Subcutaneous adipose tissue (tissue), 4 donors: Measurements from ENCODE around the gene LVRN. TPM values are rescaled to one million over a fixed set of nuclear protein-coding genes. Genes with fewer than 3 reads are reported as not detected.

Source experiments
- total RNA-seq, 4 donors: library from RNA; depleted of rRNA; stranded (reverse); fragments of >200 nt; gene quantifications; one replicate each; pipeline ENCODE4 v1.1.0, GENCODE V29; 2016

Gene LVRN
- total RNA-seq, 4 donors from 2014 or later, result 37.2 to 135 (median 96.4) TPM

Other genes with a start within 250 kb of the LVRN start
- 100 to 1,000 TPM in 3 of 4 donors, 10 to 100 TPM in 1; 74.2 to 349 (median 229) TPM for gene CDO1, start 145.8 kb upstream of the LVRN start, total RNA-seq
- gene ATG12, start 120.9 kb upstream of the LVRN start, total RNA-seq, result 10 to 100 TPM; 54.1 to 89.5 (median 78.2) TPM
- gene AP3S1, start 120.5 kb upstream of the LVRN start, total RNA-seq, result 100 to 1,000 TPM in 2 of 4 donors, 10 to 100 TPM in 2; 69.5 to 175 (median 109) TPM
- gene ARL14EPL, start 70.0 kb downstream of the LVRN start, total RNA-seq, result not detected
- gene COMMD10, start 122.5 kb downstream of the LVRN start, total RNA-seq, result 10 to 100 TPM; 25.2 to 58.2 (median 38.8) TPM